Stomach smooth muscle (tissue), 2 donors: ENCODE results near the gene EOGT.

Source experiments
- H3K27ac ChIP-seq: one replicate; pipeline ENCODE4 v1.7.0; 2013; ENCODE audit warnings: mild to moderate bottlenecking, low read length, inconsistent platforms
- H3K27me3 ChIP-seq, 2 donors: one replicate each; pipeline ENCODE4 v1.7.0; 2013; ENCODE audit warnings: low read length in 2 of 2; ENCODE audit not compliant: insufficient read depth in 2 of 2, control insufficient read depth in 1 of 2
- H3K36me3 ChIP-seq, 2 donors: one replicate each; pipeline ENCODE4 v1.7.0; 2013; ENCODE audit warnings: low read length in 2 of 2; ENCODE audit not compliant: control insufficient read depth in 2 of 2, insufficient read depth in 2 of 2
- H3K4me1 ChIP-seq: one replicate; pipeline ENCODE4 v1.7.0; 2013; ENCODE audit warnings: low read length; ENCODE audit not compliant: control insufficient read depth, insufficient read depth
- H3K4me3 ChIP-seq, 2 donors: one replicate each; pipeline ENCODE4 v1.7.0; 2013; ENCODE audit warnings: low read length in 2 of 2
- H3K9ac ChIP-seq, 2 donors: one replicate each; pipeline ENCODE4 v1.7.0; 2013; ENCODE audit warnings: low read length in 2 of 2, mild to moderate bottlenecking in 1 of 2
- H3K9me3 ChIP-seq, 2 donors: one replicate each; pipeline ENCODE4 v1.7.0; 2013; ENCODE audit warnings: low read length in 2 of 2; ENCODE audit not compliant: control insufficient read depth in 2 of 2
- donor health status: healthy.
- donor health status: Pancreatic carcinoma.

The EOGT gene

DNA sequence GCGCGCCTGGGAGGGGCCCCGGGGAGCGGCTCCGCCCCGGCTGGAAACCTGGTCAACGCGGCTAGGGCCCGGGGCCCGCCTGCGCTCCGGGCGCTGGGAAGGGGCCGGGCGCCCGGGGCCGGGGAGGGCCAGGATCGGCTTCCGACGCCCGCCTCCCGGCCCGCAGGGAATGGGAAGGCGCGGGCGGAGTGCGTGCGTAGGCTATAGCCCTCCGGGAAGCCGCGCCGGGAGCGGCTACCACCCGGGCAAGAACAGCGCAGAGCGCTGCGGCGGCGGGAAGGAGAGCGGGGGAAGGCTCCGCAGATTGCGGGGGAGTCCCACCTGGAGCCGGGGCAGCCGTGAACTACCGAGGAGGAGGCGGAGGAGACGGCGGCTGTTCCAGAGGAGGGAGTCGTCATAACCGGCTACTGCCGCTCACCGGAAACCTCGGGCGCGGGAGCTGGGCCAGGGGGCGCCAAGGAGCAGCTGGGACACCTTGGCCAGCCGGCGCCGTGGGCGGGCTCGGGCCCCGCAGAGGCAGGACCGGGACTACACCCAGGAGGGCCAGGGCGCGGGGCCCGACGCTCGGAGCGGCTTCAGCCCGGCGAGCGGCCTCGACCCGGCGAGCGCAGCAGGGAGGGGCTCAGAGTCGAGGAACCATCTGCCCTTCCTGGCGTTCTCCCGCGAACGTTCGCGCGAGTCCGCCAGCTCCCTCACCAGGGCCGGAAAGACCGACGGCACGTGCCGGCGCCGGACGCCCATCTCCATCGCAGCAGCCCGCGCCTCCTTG is at the start of gene EOGT:
EOGT (minus strand) TSS at position 432 of the 769 bp plus-strand sequence. CDS start 3,838 bp downstream, outside the sequence.
- peaks cover 27% of the 10 kb centered on the region for H3K4me1 ChIP-seq
- H3K4me3 ChIP-seq = peak within 1 kb of the TSS; percentile 81 to 92
- peak within 1 kb of the TSS; percentile 96 for H3K27ac ChIP-seq
- peaks cover 3 to 5% of the 10 kb centered on the region in 2 donors for H3K36me3 ChIP-seq
- H3K9ac ChIP-seq = peak within 1 kb of the TSS; percentile 88 to 94
- H3K27me3 ChIP-seq = no peaks in the 10 kb centered on the region
- H3K9me3 ChIP-seq = no peaks in the 10 kb centered on the region

GRCh38 chr3:69059688-69060087 is 46.2 kb upstream of the EOGT start:
- Histone ChIP-seq H3K27me3 (no peaks in the 10 kb centered on the region), H3K4me3 (no peak overlapping the region), H3K36me3 (peaks cover 26 to 29% of the 10 kb centered on the region in 2 donors), H3K27ac (no peak overlapping the region), H3K4me1 (no peaks in the 10 kb centered on the region), H3K9ac (no peak overlapping the region), H3K9me3 (no peaks in the 10 kb centered on the region)

- H3K36me3 ChIP-seq = peaks cover 28 to 29% of the 10 kb centered on the region in 2 donors
- no peaks in the 10 kb centered on the region for H3K27me3 ChIP-seq
- H3K4me1 ChIP-seq = no peaks in the 10 kb centered on the region
- no peaks in the 10 kb centered on the region for H3K9me3 ChIP-seq
- H3K9ac ChIP-seq = no peak overlapping the region
- no peak overlapping the region for H3K4me3 ChIP-seq
- no peak overlapping the region for H3K27ac ChIP-seq
These were observed 45.4 kb upstream of the EOGT start for GRCh38 chr3:69058947-69059224.

GRCh38 chr3:69058180-69058946 is 44.9 kb upstream of the EOGT start:
- H3K9me3 ChIP-seq = no peaks in the 10 kb centered on the region
- H3K36me3 ChIP-seq = peaks cover 28 to 29% of the 10 kb centered on the region in 2 donors
- H3K4me1 ChIP-seq = no peaks in the 10 kb centered on the region
- H3K27ac ChIP-seq = no peak overlapping the region
- H3K27me3 ChIP-seq = no peaks in the 10 kb centered on the region
- H3K4me3 ChIP-seq = no peak overlapping the region
- H3K9ac ChIP-seq = no peak overlapping the region

DNA sequence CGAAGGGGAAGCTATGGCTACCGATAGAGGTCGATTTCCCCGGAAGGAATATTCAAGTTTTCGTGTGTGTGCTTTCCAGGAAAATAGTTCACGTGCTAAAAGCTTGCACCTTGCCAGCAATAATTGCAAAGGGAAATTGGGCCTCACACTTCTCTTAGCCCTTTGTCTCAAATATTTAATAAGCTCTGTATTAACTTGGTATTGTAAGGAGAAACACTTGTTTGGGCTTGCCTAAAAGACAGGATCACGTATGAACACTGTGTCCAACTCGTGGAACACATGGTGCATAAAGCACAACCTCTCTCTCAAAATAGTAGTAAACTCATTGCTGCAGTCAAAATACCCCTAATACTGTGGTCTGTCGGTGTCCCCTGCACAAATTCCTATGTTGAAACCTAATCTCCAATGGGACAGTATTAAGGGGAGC is 39.0 kb upstream of the EOGT start:
- Histone ChIP-seq H3K9ac (peak overlapping the region; percentile 91 to 95), H3K4me3 (peak overlapping the region; percentile 89 to 96), H3K36me3 (peaks cover 11 to 13% of the 10 kb centered on the region in 2 donors), H3K4me1 (peaks cover 13% of the 10 kb centered on the region), H3K27ac (peak overlapping the region; percentile 91), H3K9me3 (no peaks in the 10 kb centered on the region), H3K27me3 (no peaks in the 10 kb centered on the region)

DNA sequence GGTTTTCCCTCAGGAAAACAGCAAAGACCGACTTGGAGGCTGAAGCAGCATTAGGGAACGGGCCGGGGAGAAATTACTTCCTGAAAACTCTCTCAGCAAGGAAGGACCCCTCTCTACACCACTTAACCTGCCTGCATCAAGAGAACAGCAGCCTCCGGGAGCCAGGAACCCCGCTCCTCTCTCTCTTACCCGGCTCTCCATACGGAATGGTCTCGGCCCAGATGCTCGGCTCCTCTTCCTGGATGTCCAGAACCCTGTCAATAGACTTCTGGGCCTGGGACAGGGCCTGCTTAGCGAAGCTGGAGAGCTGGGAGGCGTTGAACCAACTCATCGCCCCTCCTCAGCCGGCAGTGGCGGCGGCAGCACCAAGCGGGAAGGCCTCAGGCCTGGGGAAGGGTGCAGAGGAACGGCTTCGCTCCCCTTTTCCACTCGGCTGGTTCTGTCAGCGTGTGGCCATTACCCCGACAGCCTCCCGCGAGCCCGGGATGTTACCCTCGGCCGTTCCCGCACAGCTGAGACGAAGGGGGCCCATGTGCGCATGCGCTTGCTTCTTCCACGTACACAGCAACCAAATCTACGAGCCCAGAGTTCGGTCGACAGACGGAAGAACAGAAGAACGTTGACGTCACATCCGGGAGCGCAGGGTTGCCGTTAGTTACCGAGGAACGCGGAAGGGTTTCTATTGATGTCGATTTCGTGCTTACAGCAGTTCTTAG is 38.4 kb upstream of the EOGT start, which contains the start of gene TMF1:
TMF1 (minus strand) TSS at position 578 of the 716 bp plus-strand sequence; CDS start at position 331, 247 bp downstream.
- Histone ChIP-seq H3K27ac (peak within 1 kb of the TSS; percentile 91), H3K9me3 (no peaks in the 10 kb centered on the region), H3K27me3 (no peaks in the 10 kb centered on the region), H3K4me3 (peak within 1 kb of the TSS; percentile 89 to 96), H3K4me1 (peaks cover 13% of the 10 kb centered on the region), H3K36me3 (peaks cover 13 to 15% of the 10 kb centered on the region in 2 donors), H3K9ac (peak within 1 kb of the TSS; percentile 91 to 95)

DNA sequence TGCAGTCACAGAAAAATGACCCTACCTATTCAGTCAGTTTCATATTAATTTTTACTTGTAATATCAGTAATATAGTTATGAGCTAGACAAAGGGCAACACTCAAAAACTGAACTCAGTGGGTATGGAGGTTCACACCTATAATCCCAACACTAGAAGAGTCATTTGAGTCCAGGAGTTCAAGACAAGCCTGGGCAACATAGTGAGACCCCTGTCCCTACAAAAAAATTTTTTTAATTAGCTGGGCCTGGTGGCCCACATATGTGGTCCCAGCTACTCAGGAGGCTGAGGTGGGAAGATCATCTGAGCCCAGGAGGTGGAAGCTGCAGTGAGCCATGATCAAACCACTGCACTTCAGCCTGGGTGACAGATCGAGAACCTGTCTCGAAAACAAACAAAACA is 35.5 kb upstream of the EOGT start:
- H3K4me3 ChIP-seq = no peak overlapping the region
- peaks cover 11 to 24% of the 10 kb centered on the region in 2 donors for H3K36me3 ChIP-seq
- no peaks in the 10 kb centered on the region for H3K27me3 ChIP-seq
- no peak overlapping the region for H3K27ac ChIP-seq
- H3K4me1 ChIP-seq = peaks cover 13% of the 10 kb centered on the region
- H3K9me3 ChIP-seq = no peaks in the 10 kb centered on the region
- no peak overlapping the region for H3K9ac ChIP-seq

GRCh38 chr3:69044608-69045007 is 31.1 kb upstream of the EOGT start:
- Histone ChIP-seq H3K9ac (no peak overlapping the region), H3K4me3 (no peak overlapping the region), H3K36me3 (peaks cover 20 to 32% of the 10 kb centered on the region in 2 donors), H3K27ac (no peak overlapping the region), H3K9me3 (no peaks in the 10 kb centered on the region), H3K27me3 (no peaks in the 10 kb centered on the region), H3K4me1 (no peaks in the 10 kb centered on the region)

- Histone ChIP-seq H3K4me1 (no peaks in the 10 kb centered on the region), H3K27ac (no peak overlapping the region), H3K36me3 (peaks cover 28 to 44% of the 10 kb centered on the region in 2 donors), H3K27me3 (no peaks in the 10 kb centered on the region), H3K4me3 (no peak overlapping the region), H3K9ac (no peak overlapping the region), H3K9me3 (no peaks in the 10 kb centered on the region)
These were observed 20.0 kb upstream of the EOGT start for GRCh38 chr3:69033470-69033869.

GRCh38 chr3:69032737-69033136 is 19.3 kb upstream of the EOGT start:
- H3K9ac ChIP-seq = no peak overlapping the region
- H3K4me3 ChIP-seq = no peak overlapping the region
- no peaks in the 10 kb centered on the region for H3K9me3 ChIP-seq
- H3K4me1 ChIP-seq = no peaks in the 10 kb centered on the region
- H3K27ac ChIP-seq = no peak overlapping the region
- no peaks in the 10 kb centered on the region for H3K27me3 ChIP-seq
- peaks cover 26 to 48% of the 10 kb centered on the region in 2 donors for H3K36me3 ChIP-seq
